Measurements from ENCODE around the gene FUS. TPM values are rescaled to one million over a fixed set of nuclear protein-coding genes. Genes with fewer than 3 reads are reported as not detected.

Gene FUS
- 541 TPM for polyA plus RNA-seq (2013, experiment 1 of 2)
- 569 TPM for polyA plus RNA-seq (2013, experiment 2 of 2)

GRCh38 chr16:31179747-31180459 lies at the start of gene FUS:
Gene FUS, plus strand, starts transcription at chr16:31180139. Its CDS starts 76 bp downstream, at chr16:31180215.
- peaks cover 0 to 2% (median 0%) of the 10 kb centered on the region in 3 experiments for H3K27me3 ChIP-seq (ENCODE audit: control insufficient read depth in 3 of 3, insufficient read depth in 3 of 3, low read depth in 1 of 3, low read length in 3 of 3)
- H3K4me3 ChIP-seq (ENCODE audit: low read length in 2 of 2) = peak within 1 kb of the TSS; percentile 88 to 97
- peak; percentile 95 for DNase-seq (ENCODE audit: low spot score)
- H3K4me2 ChIP-seq (ENCODE audit: insufficient read depth, low read length, poor library complexity, severe bottlenecking) = peak within 1 kb of the TSS; percentile 66
- peak within 1 kb of the TSS; percentile 99 for H2AK5ac ChIP-seq (ENCODE audit: low read depth, low read length)
- peak within 1 kb of the TSS; percentile 100 for H3K18ac ChIP-seq (ENCODE audit: low read length)
- peak within 1 kb of the TSS; percentile 67 for H3K14ac ChIP-seq (ENCODE audit: low read length)
- peak within 1 kb of the TSS; percentile 56 for H2BK5ac ChIP-seq (ENCODE audit: low read length)
- H3K4ac ChIP-seq (ENCODE audit: low read length) = peak within 1 kb of the TSS; percentile 91
- H2AFZ ChIP-seq (ENCODE audit: low read length) = peak within 1 kb of the TSS; percentile 92
- no peaks in the 10 kb centered on the region for H3K9me3 ChIP-seq (replicated peaks in 1 of 2; ENCODE audit: control insufficient read depth in 2 of 2, insufficient read depth in 1 of 2, low read depth in 1 of 2, low read length in 2 of 2)
- H3K23ac ChIP-seq (ENCODE audit: low read depth, low read length, poor library complexity) = peak within 1 kb of the TSS; percentile 100
- H3K4me1 ChIP-seq (ENCODE audit: control insufficient read depth in 2 of 2, insufficient read depth in 1 of 2, low read depth in 1 of 2, low read length in 2 of 2) = peaks cover 7 to 11% of the 10 kb centered on the region in 2 donors
- peak within 1 kb of the TSS; percentile 93 for H2BK120ac ChIP-seq (ENCODE audit: low read depth, low read length)
- H3K36me3 ChIP-seq (replicated peaks in 1 of 2; ENCODE audit: control insufficient read depth in 2 of 2, insufficient read depth in 2 of 2, low read length in 2 of 2) = peaks cover 15 to 42% of the 10 kb centered on the region in 2 donors
- H4K91ac ChIP-seq (ENCODE audit: low read depth, low read length, poor library complexity) = no peak within 1 kb of the TSS
- H2BK12ac ChIP-seq (ENCODE audit: low read length) = no peak within 1 kb of the TSS
- H3K27ac ChIP-seq (replicated peaks; ENCODE audit: low read length) = peak within 1 kb of the TSS; percentile 95
- H4K8ac ChIP-seq (ENCODE audit: low read depth, low read length) = peak within 1 kb of the TSS; percentile 73
- peaks cover 2% of the 10 kb centered on the region for H3K79me1 ChIP-seq (ENCODE audit: low read depth, low read length)
- peak within 1 kb of the TSS; percentile 99 for H3K9ac ChIP-seq (ENCODE audit: low read depth, low read length, poor library complexity)
- WGBS, 2 donors (ENCODE audit: extremely low coverage in 2 of 2, insufficient read length in 2 of 2, insufficient replicate concordance in 1 of 2) = no CpG with 5 or more reads among the region's 69 CpGs
- peak within 1 kb of the TSS; percentile 92 for H2BK15ac ChIP-seq (ENCODE audit: low read length)

- Histone ChIP-seq H2BK5ac (ENCODE audit: low read length) (no peak overlapping the region), H3K4me2 (ENCODE audit: insufficient read depth, low read length, poor library complexity, severe bottlenecking) (no peak overlapping the region), H2BK15ac (ENCODE audit: low read length) (no peak overlapping the region), H3K9ac (ENCODE audit: low read depth, low read length, poor library complexity) (no peak overlapping the region), H2BK120ac (ENCODE audit: low read depth, low read length) (no peak overlapping the region), H3K4me3 (ENCODE audit: low read length in 2 of 2) (no peak overlapping the region), H3K36me3 (replicated peaks in 1 of 2; ENCODE audit: control insufficient read depth in 2 of 2, insufficient read depth in 2 of 2, low read length in 2 of 2) (peaks cover 31 to 63% of the 10 kb centered on the region in 2 donors), H4K91ac (ENCODE audit: low read depth, low read length, poor library complexity) (no peak overlapping the region), H3K4ac (ENCODE audit: low read length) (no peak overlapping the region), H3K9me3 (replicated peaks in 1 of 2; ENCODE audit: control insufficient read depth in 2 of 2, insufficient read depth in 1 of 2, low read depth in 1 of 2, low read length in 2 of 2) (no peaks in the 10 kb centered on the region), H4K8ac (ENCODE audit: low read depth, low read length) (no peak overlapping the region), H3K27ac (replicated peaks; ENCODE audit: low read length) (no peak overlapping the region), H3K79me1 (ENCODE audit: low read depth, low read length) (peaks cover 2% of the 10 kb centered on the region), H2AFZ (ENCODE audit: low read length) (no peak overlapping the region), H3K18ac (ENCODE audit: low read length) (no peak overlapping the region), H2BK12ac (ENCODE audit: low read length) (no peak overlapping the region), H2AK5ac (ENCODE audit: low read depth, low read length) (no peak overlapping the region), H3K27me3 (ENCODE audit: control insufficient read depth in 3 of 3, insufficient read depth in 3 of 3, low read depth in 1 of 3, low read length in 3 of 3) (no peaks in the 10 kb centered on the region), H3K14ac (ENCODE audit: low read length) (no peak overlapping the region), H3K4me1 (ENCODE audit: control insufficient read depth in 2 of 2, insufficient read depth in 1 of 2, low read depth in 1 of 2, low read length in 2 of 2) (peaks cover 9 to 15% of the 10 kb centered on the region in 2 donors), H3K23ac (ENCODE audit: low read depth, low read length, poor library complexity) (no peak overlapping the region)
- no CpG with 5 or more reads among the region's 10 CpGs for WGBS, 2 donors (ENCODE audit: extremely low coverage in 2 of 2, insufficient read length in 2 of 2, insufficient replicate concordance in 1 of 2)
- DNase-seq (ENCODE audit: low spot score) = no peak
These were observed 49.5 kb upstream of the FUS start for GRCh38 chr16:31130336-31130891.

- Histone ChIP-seq H4K91ac (ENCODE audit: low read depth, low read length, poor library complexity) (no peak overlapping the region), H2BK12ac (ENCODE audit: low read length) (no peak overlapping the region), H3K23ac (ENCODE audit: low read depth, low read length, poor library complexity) (no peak overlapping the region), H3K9me3 (replicated peaks in 1 of 2; ENCODE audit: control insufficient read depth in 2 of 2, insufficient read depth in 1 of 2, low read depth in 1 of 2, low read length in 2 of 2) (no peaks in the 10 kb centered on the region), H3K79me1 (ENCODE audit: low read depth, low read length) (peaks cover 2% of the 10 kb centered on the region), H3K27me3 (ENCODE audit: control insufficient read depth in 3 of 3, insufficient read depth in 3 of 3, low read depth in 1 of 3, low read length in 3 of 3) (peaks cover 0 to 2% (median 0%) of the 10 kb centered on the region in 3 experiments), H3K9ac (ENCODE audit: low read depth, low read length, poor library complexity) (no peak overlapping the region), H2AFZ (ENCODE audit: low read length) (no peak overlapping the region), H3K4me2 (ENCODE audit: insufficient read depth, low read length, poor library complexity, severe bottlenecking) (no peak overlapping the region), H2BK15ac (ENCODE audit: low read length) (no peak overlapping the region), H3K18ac (ENCODE audit: low read length) (no peak overlapping the region), H3K14ac (ENCODE audit: low read length) (no peak overlapping the region), H3K4me3 (ENCODE audit: low read length in 2 of 2) (no peak overlapping the region), H2AK5ac (ENCODE audit: low read depth, low read length) (no peak overlapping the region), H3K27ac (replicated peaks; ENCODE audit: low read length) (no peak overlapping the region), H2BK120ac (ENCODE audit: low read depth, low read length) (no peak overlapping the region), H3K36me3 (replicated peaks in 1 of 2; ENCODE audit: control insufficient read depth in 2 of 2, insufficient read depth in 2 of 2, low read length in 2 of 2) (peaks cover 30 to 62% of the 10 kb centered on the region in 2 donors), H2BK5ac (ENCODE audit: low read length) (no peak overlapping the region), H3K4ac (ENCODE audit: low read length) (no peak overlapping the region), H3K4me1 (ENCODE audit: control insufficient read depth in 2 of 2, insufficient read depth in 1 of 2, low read depth in 1 of 2, low read length in 2 of 2) (peaks cover 14 to 15% of the 10 kb centered on the region in 2 donors), H4K8ac (ENCODE audit: low read depth, low read length) (no peak overlapping the region)
- no CpG with 5 or more reads among the region's 6 CpGs for WGBS, 2 donors (ENCODE audit: extremely low coverage in 2 of 2, insufficient read length in 2 of 2, insufficient replicate concordance in 1 of 2)
- no peak for DNase-seq (ENCODE audit: low spot score)
These were observed 49.0 kb upstream of the FUS start for GRCh38 chr16:31130899-31131298.

- no peak overlapping the region for H2BK12ac ChIP-seq (ENCODE audit: low read length)
These were observed 48.5 kb upstream of the FUS start for GRCh38 chr16:31131416-31131815.

More at GRCh38 chr16:31131416-31131815, 48.5 kb upstream of the FUS start:
- Histone ChIP-seq H4K91ac (ENCODE audit: low read depth, low read length, poor library complexity) (no peak overlapping the region), H3K4ac (ENCODE audit: low read length) (no peak overlapping the region), H3K27me3 (ENCODE audit: control insufficient read depth in 3 of 3, insufficient read depth in 3 of 3, low read depth in 1 of 3, low read length in 3 of 3) (peaks cover 0 to 3% (median 0%) of the 10 kb centered on the region in 3 experiments), H3K14ac (ENCODE audit: low read length) (no peak overlapping the region), H3K23ac (ENCODE audit: low read depth, low read length, poor library complexity) (no peak overlapping the region), H3K4me2 (ENCODE audit: insufficient read depth, low read length, poor library complexity, severe bottlenecking) (no peak overlapping the region), H2BK15ac (ENCODE audit: low read length) (no peak overlapping the region), H3K4me3 (ENCODE audit: low read length in 2 of 2) (no peak overlapping the region), H2AK5ac (ENCODE audit: low read depth, low read length) (no peak overlapping the region), H3K9me3 (replicated peaks in 1 of 2; ENCODE audit: control insufficient read depth in 2 of 2, insufficient read depth in 1 of 2, low read depth in 1 of 2, low read length in 2 of 2) (no peaks in the 10 kb centered on the region), H3K9ac (ENCODE audit: low read depth, low read length, poor library complexity) (no peak overlapping the region), H3K27ac (replicated peaks; ENCODE audit: low read length) (no peak overlapping the region), H3K18ac (ENCODE audit: low read length) (no peak overlapping the region), H3K4me1 (ENCODE audit: control insufficient read depth in 2 of 2, insufficient read depth in 1 of 2, low read depth in 1 of 2, low read length in 2 of 2) (peaks cover 14 to 15% of the 10 kb centered on the region in 2 donors), H4K8ac (ENCODE audit: low read depth, low read length) (no peak overlapping the region), H2BK5ac (ENCODE audit: low read length) (no peak overlapping the region), H2AFZ (ENCODE audit: low read length) (no peak overlapping the region), H3K79me1 (ENCODE audit: low read depth, low read length) (peaks cover 2% of the 10 kb centered on the region), H2BK120ac (ENCODE audit: low read depth, low read length) (no peak overlapping the region), H3K36me3 (replicated peaks in 1 of 2; ENCODE audit: control insufficient read depth in 2 of 2, insufficient read depth in 2 of 2, low read length in 2 of 2) (peaks cover 29 to 57% of the 10 kb centered on the region in 2 donors)
- DNase-seq (ENCODE audit: low spot score) = no peak
- WGBS, 2 donors (ENCODE audit: extremely low coverage in 2 of 2, insufficient read length in 2 of 2, insufficient replicate concordance in 1 of 2) = no CpG with 5 or more reads among the region's 11 CpGs

Measured in neuronal stem cell (in vitro differentiated cells).